HL-60 (cell line): Measurements from ENCODE around the gene EPS15.

ENCODE experiments used
- DNase-seq, 2 experiments: peaks; one replicate each; pipeline ENCODE4 v3.0.0-alpha.2; 2010 to 2020; ENCODE audit warnings: low read depth in 1 of 2, low spot score in 1 of 2
- H3K27ac ChIP-seq: fragments of 250-450 bp; sonication (Bioruptor Pico); replicated peaks from 2 replicates; pipeline ENCODE4 v1.5.1; 2020; ENCODE audit warnings: mild to moderate bottlenecking, moderate library complexity
- H3K27me3 ChIP-seq: fragments of 250-450 bp; sonication (Bioruptor Pico); 2 replicates; pipeline ENCODE4 v1.5.1; 2021; ENCODE audit warnings: mild to moderate bottlenecking, moderate library complexity; ENCODE audit not compliant: insufficient read depth, poor library complexity, severe bottlenecking
- H3K4me3 ChIP-seq: replicated peaks from 2 replicates; pipeline ENCODE4 v1.5.1; 2011; ENCODE audit warnings: mild to moderate bottlenecking, control low read depth, low read length; ENCODE audit not compliant: insufficient read depth
- GABPA ChIP-seq: IDR thresholded peaks from 2 replicates; pipeline ENCODE4 v1.6.1; 2012; ENCODE audit warnings: low read depth
- POLR2AphosphoS5 ChIP-seq: IDR thresholded peaks from 2 replicates; pipeline ENCODE4 v1.6.1; 2012; ENCODE audit warnings: low read depth
- SPI1 ChIP-seq: IDR thresholded peaks from 2 replicates; pipeline ENCODE4 v1.6.1; 2012; ENCODE audit warnings: low read depth, mild to moderate bottlenecking, borderline replicate concordance
- TF ChIP-seq, protein P1 (sequence below): IDR thresholded peaks from 2 replicates; pipeline ENCODE4 v1.6.1; 2012; ENCODE audit warnings: low read depth; ENCODE audit not compliant: insufficient replicate concordance
- TF ChIP-seq, protein P2 (sequence below): IDR thresholded peaks from one replicate; pipeline ENCODE4 v1.5.1; 2011; ENCODE audit warnings: low read length, control low read depth, inconsistent platforms; ENCODE audit not compliant: insufficient read depth

Gene EPS15

DNA sequence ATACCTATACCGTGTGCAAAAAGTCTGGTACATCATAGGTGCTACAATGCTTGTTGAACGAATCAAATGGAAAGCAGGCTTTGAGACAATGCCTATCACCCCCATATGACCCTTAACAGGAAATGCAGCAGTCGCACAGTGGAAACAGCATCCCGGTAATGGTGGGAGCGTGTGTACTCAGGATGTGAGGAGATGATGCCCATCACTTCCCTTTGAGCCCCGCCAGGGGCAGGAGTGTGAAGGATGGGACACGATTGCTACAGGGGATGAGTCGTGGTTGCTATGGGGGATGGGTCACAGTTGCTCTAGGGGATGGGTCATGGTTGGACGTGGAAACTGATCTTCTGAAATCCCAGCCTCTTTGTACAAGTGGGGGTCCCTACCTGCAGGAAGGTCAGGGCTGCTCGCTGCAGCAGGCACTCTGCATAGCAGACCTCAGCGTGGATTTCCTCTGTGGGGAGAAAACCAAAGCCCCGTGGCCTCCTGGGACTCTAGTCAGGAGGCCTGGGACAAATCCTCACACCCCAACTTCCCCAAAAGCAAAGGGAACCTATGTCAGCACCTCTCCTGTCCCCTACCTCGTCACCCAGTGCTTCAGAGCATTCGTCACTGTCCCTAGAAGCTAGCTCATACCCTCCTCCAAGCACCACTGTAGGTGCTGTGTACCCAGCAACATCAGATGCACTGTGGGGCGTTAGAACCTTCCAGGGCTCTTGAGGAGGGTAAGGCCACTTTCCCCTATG lies 208.0 kb downstream of the EPS15 start:
- Histone ChIP-seq H3K27ac (no peak overlapping the region), H3K27me3 (no peaks in the 10 kb centered on the region), H3K4me3 (no peak overlapping the region)
- DNase-seq, result peak in 1 of 2 experiments; percentile 56
- TF ChIP-seq SPI1, result no peak

DNA sequence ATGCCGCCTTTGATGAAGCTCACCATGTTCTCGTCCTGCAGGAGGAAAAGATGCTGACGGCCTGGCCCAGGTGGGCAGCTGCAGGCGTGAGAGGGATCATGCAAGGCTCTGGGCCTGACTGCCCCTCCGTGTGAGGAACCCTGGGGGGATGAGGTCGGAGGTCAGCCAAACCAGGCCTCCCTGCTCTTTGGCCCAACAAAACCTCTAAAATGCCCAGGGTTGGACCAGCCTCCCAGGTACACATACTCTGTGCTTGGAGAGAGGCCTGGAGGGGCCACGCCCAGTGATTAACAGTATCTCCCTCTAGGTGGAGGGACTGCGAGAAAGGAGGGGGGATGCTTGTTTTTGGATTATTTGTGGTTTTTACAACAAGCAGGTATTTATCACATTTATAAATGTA lies 209.8 kb downstream of the EPS15 start:
- H3K4me3 ChIP-seq, result no peak overlapping the region
- DNase-seq, result no peak
- TF ChIP-seq SPI1 (no peak), POLR2AphosphoS5 (no peak), GABPA (no peak)
- TF ChIP-seq, protein P1, sequence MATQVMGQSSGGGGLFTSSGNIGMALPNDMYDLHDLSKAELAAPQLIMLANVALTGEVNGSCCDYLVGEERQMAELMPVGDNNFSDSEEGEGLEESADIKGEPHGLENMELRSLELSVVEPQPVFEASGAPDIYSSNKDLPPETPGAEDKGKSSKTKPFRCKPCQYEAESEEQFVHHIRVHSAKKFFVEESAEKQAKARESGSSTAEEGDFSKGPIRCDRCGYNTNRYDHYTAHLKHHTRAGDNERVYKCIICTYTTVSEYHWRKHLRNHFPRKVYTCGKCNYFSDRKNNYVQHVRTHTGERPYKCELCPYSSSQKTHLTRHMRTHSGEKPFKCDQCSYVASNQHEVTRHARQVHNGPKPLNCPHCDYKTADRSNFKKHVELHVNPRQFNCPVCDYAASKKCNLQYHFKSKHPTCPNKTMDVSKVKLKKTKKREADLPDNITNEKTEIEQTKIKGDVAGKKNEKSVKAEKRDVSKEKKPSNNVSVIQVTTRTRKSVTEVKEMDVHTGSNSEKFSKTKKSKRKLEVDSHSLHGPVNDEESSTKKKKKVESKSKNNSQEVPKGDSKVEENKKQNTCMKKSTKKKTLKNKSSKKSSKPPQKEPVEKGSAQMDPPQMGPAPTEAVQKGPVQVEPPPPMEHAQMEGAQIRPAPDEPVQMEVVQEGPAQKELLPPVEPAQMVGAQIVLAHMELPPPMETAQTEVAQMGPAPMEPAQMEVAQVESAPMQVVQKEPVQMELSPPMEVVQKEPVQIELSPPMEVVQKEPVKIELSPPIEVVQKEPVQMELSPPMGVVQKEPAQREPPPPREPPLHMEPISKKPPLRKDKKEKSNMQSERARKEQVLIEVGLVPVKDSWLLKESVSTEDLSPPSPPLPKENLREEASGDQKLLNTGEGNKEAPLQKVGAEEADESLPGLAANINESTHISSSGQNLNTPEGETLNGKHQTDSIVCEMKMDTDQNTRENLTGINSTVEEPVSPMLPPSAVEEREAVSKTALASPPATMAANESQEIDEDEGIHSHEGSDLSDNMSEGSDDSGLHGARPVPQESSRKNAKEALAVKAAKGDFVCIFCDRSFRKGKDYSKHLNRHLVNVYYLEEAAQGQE, result no peak
- TF ChIP-seq, protein P2, sequence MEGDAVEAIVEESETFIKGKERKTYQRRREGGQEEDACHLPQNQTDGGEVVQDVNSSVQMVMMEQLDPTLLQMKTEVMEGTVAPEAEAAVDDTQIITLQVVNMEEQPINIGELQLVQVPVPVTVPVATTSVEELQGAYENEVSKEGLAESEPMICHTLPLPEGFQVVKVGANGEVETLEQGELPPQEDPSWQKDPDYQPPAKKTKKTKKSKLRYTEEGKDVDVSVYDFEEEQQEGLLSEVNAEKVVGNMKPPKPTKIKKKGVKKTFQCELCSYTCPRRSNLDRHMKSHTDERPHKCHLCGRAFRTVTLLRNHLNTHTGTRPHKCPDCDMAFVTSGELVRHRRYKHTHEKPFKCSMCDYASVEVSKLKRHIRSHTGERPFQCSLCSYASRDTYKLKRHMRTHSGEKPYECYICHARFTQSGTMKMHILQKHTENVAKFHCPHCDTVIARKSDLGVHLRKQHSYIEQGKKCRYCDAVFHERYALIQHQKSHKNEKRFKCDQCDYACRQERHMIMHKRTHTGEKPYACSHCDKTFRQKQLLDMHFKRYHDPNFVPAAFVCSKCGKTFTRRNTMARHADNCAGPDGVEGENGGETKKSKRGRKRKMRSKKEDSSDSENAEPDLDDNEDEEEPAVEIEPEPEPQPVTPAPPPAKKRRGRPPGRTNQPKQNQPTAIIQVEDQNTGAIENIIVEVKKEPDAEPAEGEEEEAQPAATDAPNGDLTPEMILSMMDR, result no peak
- H3K27me3 ChIP-seq, result no peaks in the 10 kb centered on the region
- H3K27ac ChIP-seq, result no peak overlapping the region

DNA sequence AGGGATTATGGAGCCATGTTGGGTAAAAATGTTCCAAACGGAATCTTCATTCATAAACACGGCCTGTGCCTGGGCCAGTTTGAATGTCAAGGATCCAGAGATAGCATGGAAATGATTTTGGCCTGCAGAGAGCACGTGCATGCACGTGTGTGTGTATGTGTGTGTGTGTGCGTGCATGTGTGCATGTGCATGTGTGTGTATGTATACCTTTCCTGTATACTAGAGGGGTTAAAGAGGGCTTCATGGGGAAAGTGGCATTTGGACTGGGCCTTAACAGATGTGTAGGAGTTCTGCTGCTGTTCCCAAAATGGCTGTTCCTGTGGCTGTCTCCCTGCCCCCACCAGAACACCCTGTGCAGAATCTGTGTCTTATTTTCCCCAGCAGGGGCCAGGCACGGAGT lies 210.4 kb downstream of the EPS15 start:
- DNase-seq, result no peak
- TF ChIP-seq, protein P2, result no peak
- no peak for TF ChIP-seq SPI1
- no peak for TF ChIP-seq GABPA
- no peak for TF ChIP-seq POLR2AphosphoS5
- TF ChIP-seq, protein P1, result no peak
- H3K27me3 ChIP-seq, result no peaks in the 10 kb centered on the region
- H3K4me3 ChIP-seq, result no peak overlapping the region
- no peak overlapping the region for H3K27ac ChIP-seq

DNA sequence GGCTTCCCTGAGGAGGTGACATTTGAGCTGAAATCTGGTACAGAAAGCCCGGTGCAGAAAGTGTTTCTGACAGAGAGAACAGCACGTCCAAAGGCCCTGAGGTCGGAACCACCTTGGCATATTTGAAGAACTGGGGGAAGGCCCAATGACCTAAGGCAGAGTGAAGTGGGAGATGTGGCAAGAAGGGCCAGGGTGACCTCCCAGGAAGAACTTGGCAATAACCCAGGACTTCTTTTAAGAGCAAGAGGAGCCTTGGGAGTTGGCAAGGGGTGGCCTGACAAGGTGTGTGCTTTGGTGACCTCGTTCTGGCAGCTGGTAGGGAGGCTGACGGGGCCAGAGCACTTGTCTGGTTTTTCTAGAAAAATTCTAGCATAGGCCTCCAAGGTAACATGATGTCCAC lies 212.1 kb downstream of the EPS15 start:
- DNase-seq, result no peak
- H3K27ac ChIP-seq, result no peak overlapping the region
- H3K27me3 ChIP-seq, result no peaks in the 10 kb centered on the region
- no peak overlapping the region for H3K4me3 ChIP-seq
- TF ChIP-seq, protein P2, result no peak
- TF ChIP-seq POLR2AphosphoS5 (no peak), GABPA (no peak), SPI1 (no peak)
- TF ChIP-seq, protein P1, result no peak
